GM18499 (cell line): Measurements from ENCODE around the gene RNFT2.

Experiments
- ATAC-seq: cut with Tn5 transposase; IDR thresholded peaks from one replicate; pipeline ENCODE4 v1.9.1; 2021; ENCODE audit warnings: moderate number of reproducible peaks; ENCODE audit not compliant: insufficient read depth, unreplicated experiment

Gene RNFT2

DNA sequence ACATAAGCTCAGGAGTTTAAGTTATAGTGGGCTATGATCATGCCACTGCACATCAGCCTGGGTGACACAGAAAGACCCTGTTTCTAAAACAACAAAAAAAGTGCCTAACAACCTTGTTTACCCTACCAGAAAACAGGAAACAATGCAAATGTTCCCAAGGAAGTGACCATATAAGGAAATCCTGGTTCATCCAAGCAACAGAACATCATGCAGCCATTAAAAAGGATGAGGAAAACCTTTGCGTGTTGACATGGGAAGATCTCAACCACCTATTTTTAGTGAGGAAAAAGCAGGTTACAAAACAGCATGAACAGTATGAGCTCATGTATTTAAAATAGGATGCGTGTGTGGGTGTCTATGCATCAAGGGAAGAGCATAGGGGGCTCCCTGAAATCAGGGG, 129.4 kb downstream of the RNFT2 start:
- no peak for ATAC-seq

DNA sequence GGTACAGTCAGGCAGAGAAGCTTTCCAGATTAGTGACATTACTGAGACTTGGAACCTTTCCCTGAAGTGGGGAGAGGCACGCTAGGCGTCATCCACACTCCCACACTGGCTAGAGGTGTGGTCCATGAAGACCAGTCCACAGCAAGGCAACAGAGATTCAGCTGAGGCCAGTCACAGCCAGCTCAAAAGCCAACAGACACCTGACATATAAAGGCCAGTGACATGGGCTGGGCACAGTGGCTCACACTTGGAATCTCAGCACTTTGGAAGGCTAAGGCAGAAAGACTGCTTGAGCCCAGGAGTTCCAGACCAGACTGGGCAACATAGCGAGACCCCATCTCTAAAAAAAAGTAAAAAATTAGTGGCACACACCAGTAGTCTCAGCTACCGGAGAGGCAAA, 132.2 kb downstream of the RNFT2 start:
- ATAC-seq = no peak

DNA sequence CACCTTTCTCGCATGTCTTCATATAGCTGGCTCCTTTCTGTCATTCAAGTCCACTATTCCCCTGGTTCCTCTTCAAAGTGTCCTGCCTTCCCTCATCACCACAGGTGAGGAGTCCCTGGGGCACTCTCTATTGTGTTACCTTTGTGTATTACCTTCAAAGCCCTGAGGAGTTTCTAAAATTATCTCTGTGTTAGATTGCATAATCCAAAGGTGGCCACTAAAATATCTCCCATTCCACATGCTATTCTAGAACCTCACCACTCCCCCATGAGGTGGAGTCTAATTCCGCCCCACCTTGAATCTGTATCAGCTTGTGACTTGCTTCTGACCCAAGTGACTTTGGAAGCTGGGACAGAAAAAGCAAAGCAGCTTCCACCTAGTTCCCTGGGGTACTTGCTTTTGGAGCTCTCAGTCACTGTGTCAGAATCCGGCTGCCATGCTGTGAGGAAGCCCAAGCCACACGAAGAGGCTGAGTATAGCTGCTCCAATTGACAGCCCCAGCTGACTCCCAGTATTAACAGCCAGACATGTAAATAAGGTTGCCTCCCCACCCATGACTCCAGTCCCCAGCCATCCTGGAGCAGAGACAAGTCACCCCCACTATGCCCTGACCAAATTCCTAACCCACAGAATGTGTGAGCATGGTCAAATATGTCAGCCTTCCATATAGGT, 136.3 kb downstream of the RNFT2 start:
- ATAC-seq = no peak

DNA sequence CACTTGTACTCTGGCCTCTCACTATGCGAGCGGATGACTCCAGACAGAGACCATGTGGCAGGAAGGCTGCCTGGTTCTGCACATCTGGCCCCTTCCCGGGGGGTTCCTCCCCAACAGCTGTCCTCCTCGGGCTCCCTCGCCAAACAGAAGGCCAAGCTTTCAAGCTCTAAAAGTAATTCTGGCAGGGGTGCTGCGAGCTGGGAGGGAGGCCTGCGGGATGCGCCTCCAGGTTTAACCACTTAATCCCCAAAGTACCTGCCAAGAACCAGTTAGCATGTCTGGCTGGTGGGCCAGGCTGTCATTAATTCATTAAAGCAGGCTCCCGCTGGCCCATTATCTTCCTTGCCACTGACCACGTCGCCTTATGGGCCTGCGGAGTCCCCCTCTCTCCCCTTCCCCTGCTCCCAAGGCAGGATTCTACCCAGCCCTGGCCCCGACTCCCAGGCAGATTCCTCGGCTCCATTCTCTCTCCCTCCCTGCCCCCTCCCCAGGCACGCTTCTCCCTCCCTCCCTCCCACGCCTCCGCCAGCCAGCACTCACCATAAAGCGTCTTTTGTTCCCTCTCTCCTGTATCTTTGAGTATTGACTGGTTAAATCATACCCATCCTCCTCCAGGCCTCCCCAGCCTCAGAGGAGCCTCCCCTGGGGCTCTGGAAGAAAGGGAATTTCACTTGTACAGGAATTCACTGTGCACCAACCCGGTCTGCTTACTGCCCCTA, 138.2 kb downstream of the RNFT2 start:
- no peak for ATAC-seq

DNA sequence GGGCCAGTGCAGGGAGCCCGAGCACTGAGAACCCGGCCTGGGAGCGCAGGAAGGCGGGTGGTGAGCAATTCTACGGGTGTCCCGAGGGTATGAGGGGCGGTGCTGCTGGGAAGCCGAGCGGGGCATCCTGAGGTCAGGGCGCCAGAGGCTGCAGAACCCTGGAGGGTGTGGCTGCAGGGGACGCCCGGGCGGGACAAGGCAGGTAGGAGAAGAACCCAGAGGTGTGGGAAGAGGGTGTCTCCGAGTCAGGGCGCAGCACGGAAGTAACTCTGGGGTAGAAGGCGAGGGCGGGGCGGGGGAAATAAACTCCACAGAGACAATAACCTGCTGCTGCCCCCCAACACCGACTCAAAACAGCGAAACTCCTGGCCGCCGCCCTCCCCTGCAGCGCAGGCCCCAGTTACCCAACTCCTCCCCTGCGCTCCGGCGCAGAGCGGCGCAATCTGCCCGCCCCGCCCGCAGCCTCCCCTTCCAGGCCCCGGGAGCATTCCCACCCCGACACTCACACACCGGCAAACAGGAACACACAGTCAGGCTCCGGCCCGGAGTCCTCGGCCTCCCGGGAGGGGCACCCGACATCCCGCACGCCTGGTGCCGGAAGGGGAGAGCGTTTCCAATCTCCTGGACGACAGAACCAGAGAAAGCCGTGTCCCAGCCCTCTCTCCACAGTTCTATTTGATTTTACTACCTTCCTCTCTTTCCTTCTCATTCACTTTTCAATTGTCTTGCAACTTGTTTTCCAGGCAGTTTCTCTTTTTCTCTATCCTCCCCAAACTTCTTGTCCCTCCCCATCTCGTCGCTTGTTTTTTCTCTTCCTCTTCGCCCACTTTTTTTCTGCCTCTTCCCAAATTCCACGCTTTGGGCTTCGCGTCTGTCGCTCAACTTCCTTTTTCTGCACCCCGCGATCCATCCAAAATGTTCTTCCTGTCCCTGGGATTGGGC, 140.7 kb downstream of the RNFT2 start:
- ATAC-seq = no peak

DNA sequence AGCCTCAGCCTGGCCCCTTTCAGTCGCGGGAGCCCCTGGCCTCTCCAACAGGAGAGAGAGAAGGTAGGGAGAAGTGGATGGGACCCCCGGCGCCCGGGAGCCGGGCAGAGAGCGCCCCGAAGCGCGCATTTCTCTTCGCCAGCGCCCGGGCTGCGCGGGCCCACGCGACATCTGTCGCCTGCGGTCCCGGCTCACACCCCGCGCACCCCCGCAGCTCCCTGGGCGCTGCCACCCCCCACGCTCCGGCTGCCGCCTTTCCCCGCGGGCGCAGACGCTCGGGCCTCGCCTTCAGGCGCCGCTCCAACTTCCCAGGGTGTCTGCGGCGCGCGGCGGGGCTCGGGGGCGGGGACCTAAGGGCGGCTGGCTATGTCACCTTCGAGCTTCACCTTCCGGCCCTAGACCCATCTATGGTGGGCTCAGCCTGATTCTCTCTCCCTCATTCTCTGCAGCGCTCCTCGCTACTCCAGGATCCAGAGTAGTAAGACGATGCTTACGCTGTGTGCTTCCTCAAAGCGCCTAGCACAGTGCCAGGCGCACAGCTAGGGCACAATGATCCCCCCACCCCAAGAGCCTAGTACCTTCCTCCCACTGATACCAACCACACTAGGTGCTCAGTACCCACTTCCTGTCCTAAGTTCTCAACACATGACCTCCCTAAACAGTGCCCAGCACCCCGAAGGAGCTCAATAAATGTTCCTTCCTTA, 141.5 kb downstream of the RNFT2 start:
- no peak for ATAC-seq

DNA sequence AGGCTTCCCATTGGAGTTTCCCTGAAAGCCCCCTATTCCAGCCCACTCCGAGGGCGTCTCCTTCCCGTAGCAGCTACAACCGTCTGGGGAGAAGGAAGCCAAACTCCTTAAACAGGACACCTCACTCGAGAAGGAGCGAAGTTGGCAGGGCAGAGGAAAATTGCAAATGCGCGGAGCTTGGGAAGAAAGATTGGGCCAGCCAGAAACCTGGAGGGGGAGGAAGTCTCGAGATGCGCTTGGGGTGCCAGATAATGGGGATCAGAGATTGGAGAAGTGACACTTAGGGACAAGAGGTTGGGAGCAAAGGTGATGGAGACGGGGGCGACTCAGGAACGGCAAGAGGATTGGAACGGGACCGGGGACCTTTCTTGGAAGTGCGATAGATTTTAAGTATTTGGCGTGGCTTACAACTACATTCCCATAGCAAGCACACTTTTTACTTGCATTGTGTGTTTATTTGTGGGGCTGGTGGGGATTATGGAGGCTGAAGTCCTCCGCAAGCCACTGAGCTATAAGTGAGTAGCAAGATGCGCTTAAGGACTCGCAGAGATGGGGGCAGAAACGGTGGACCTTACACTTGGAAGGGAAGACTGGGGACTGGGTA, 142.2 kb downstream of the RNFT2 start:
- no peak for ATAC-seq

DNA sequence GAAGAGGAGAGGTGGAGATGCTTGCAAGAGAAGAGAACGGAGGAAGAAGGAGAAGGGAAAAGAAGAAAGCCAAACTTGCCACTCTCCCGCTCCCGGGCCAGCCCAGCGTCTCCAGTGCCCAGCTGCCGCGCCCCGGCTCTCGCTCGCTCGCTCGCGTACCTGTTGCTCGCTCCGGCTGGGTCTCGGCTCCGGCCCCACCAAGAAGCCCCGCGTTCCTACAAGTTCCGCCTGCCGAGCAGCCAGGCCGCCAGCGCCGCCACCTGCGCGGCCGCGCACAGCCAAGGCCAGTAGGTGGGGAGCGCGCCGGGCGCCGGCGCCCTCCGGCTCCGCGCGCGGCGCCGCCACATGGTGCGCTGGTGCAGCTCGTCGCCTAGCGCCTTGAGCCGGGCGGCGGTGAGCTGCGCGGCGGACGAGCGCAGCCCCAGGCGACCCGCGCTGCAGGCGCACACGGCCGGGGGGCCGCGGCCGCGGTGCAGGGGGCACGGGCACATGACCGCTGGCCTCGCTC, 142.8 kb downstream of the RNFT2 start:
- ATAC-seq = no peak

DNA sequence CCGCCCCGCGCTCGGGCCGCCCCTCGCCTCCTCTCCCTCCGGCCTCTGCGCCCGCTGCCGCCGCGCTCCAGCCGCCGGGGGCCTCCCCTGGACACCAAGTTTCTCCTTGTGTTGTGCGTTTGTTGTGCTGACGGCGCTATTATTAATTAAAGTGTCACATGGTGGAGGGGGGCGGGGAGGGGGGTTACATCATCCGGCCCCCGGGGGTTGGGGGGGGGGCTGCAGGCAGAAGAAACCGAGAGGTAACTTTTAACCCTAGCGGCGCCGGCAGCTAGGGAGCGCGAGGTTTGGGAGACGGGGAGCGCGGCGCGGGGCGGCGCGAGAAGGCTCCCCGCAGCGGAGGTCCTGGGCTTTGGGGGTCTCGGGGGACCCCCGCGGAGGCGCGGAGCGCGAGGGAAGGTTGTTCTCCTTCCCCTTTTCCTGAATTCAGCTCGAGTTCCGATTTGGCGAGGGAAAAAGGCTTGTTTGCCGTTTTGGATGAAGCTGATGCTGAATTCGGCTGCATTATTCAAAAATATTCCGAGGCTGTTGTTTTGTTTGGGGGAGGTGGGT, 143.3 kb downstream of the RNFT2 start, which contains the start of gene HRK:
Gene HRK, minus strand, starts transcription at position 117 of the 552 bp plus-strand sequence. CDS start 134 bp downstream, outside the sequence.
- ATAC-seq = no peak

DNA sequence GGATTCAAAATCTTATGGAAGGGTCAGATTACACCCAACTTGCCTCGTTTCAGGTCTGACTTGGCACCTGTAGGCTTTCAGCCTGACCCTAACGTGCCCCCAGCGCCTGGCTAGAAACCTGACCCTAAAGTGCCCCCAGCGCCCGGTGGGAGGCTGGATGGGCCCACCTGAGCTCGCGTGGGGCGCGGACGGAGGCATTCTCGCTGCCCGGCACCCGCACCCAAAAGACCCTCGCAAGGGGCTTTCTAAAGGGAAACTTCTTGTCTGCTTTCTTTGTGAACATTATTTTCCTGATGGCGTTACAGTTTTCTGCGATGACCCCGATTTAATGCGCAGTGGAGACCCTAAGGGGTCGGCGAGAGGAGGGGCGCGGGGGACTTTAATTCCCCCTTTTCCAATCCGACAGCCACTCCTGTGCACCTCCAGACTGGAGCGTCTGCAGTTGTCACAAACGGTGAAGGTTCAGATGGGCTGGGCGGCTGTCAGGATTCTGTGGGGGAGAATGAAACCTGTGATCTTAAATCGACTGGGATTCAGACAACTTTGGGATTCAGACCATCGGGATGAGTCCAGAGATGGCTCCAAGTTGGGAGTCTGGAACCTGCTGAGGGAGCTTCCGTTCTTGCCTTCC, 143.9 kb downstream of the RNFT2 start:
- ATAC-seq = no peak

DNA sequence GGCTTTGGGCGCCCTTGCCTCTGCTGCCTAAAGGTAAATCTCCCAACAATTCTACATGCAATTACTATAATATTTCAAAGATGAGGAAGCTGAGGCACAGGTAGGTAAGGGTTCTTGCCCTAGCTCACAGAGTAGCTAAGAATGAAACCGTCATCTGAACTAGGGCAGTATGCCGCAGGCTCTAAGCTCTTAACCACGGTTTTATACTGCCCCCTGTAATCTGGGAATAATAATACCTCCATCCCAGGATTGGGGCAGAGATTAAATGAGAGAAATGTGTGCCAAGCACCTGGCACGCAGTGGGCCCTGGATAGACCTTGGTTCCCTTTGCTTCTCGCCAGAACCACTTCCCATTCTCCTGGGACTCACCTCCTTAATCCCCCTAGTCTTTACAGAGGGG, 144.6 kb downstream of the RNFT2 start:
- no peak for ATAC-seq

DNA sequence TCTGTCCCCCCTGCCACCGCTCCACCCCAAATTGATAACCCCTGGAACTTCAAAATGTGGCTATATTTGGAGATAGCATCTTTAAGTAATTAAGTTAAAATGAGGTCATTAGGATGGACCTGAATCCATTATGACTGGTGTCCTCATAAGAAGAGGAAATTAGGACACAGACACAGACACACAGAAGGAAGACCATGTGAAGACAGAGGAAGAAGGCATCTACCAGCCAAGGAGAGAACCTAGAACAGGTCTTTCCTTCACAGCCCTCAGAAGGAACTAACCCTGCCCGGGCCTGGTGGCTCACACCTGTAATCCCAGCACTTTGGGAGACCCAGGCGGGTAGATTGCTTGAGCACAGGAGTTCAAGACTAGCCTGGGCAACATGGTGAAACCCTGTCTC, 146.8 kb downstream of the RNFT2 start:
- ATAC-seq = no peak

DNA sequence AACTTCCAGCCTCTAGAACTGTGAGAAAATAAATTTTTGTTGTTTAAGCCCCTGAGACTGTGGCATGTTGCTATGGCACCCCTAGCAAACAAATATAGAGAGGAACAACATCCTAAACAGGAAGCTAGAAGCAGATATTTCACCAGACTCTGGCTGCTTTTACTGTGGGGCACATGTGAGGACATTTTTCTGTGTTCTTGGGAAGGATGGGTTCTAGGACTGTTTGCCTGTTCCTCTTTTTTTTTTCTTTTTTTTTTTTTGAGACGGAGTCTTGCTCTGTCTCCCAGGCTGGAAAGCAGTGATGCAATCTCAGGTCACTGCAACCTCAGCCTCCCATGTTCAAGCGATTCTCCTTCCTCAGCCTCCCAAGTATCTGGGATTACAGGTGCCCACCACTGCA, 147.4 kb downstream of the RNFT2 start:
- ATAC-seq = no peak

DNA sequence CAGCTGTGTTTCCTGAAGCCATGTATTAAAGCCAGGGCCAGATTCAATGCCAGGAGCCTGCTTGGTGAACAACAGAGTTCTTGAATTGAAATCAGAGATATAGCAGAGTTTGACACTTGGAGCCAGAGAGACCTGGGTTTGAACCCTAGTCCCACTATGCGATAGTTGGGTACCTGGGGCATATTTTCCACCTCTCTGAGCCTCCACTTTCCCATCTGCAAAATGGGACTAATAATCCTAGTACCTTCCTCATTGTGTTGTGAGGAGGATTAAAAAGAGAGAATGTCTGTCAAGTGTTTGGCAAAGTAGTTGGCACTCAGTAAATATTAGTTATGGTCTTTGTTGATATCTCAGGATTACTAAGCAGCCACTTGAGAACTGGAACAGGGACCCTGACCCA, 149.1 kb downstream of the RNFT2 start:
- no peak for ATAC-seq

DNA sequence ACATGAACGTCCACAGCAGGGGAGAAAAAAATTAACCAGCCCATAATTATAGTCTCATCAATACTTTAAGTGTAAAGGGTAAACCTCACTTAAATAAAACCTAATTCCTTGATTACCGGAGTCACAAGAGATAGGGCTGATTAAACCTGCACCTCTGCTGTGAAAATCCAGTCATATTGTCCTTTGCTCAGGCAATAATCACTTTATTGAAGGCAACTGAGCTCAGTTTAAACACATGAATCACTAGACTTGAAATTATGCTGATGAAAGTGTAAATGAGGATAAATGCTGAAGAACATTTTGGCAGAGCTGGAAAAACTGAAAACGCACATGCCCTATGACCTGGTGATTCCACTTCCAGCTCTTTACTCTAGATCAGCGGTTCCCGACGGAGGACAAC, 149.8 kb downstream of the RNFT2 start:
- no peak for ATAC-seq

DNA sequence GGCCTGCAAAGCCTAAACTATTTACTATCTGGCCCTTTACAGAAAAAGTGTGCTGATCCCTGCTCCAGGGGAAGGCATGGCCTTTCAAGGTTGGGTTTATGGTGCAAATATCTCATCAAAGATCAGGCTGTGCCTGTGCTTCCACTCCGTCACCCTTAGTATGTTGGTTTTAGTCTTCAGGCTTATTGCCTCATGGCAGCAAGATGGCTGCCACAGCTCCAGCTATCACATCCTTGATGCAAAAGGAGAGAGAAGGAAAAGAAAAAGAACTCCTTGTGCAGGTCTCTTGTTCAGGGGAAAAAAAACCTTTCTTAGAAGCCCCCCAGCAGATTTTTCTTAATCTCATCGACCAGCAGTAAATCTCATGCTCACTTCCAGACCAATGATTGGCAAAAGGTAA, 152.2 kb downstream of the RNFT2 start:
- ATAC-seq = no peak

DNA sequence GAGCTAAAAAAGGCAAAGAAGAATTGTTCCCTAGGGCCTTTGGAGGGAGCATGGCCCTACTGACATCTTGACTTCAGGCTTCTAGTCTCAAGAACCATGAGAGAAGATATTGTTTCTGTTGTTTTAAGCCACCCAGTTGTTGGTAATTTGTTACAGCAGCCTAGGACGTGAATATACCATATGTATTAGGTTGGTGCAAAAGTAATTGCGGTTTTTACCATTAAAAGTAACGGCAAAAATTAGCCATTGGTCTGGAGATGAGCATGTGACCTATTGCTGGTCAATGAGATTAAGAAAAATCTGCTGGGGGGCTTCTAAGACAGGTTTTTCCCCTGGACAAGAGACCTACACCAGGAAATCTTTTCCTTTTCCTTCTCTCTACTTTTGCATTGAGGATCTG, 152.9 kb downstream of the RNFT2 start:
- ATAC-seq = no peak

DNA sequence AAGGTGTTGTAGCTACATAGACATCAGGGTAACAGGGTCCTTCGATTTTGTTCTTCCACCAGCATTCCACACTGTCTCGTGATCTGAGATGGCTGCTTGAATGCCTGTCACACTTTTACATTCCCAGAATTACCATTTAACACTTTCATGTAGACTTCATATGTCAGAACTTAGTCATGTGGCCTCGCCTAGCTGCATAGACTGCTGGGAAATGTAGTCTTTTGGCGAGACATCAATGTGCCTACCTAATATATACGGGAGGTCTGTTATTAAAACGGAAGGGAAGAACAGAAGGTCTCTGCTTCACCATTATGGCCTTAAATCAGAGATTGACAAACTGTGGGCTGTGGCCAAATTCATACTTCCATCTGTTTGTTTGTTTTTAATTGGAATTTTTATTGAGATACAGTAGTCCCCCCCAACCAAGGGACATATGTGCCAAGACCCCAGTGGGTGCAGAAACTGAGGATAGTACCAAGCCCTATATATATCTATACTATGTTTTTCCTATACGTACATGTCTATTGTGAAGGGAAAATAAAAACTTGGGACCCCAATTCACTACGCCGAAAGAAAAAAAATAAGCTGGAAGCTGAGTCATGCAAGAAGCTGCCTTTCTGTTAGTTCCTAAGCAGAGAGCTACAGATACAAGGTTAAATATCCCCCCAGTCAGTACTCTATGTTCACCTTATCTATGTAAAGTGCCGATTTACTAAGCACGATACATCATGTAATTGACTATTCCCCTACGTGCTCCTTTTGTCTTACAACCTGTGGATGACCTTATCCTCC, 154.4 kb downstream of the RNFT2 start:
- ATAC-seq = no peak
